ENCODE data around the gene SLC6A17.
A peak's percentile ranks its signal among the peaks of the same experiment; 100 is the strongest.

Gene SLC6A17

GRCh38 chr1:110205591-110206155 is 55.4 kb downstream of the SLC6A17 start:
- no peak for DNase-seq

- DNase-seq = no peak
These were observed 56.1 kb downstream of the SLC6A17 start for GRCh38 chr1:110206261-110206920.

- DNase-seq = peak; percentile 40 to 91
These were observed 57.5 kb downstream of the SLC6A17 start for GRCh38 chr1:110207831-110208230.

GRCh38 chr1:110208916-110209645 is 58.8 kb downstream of the SLC6A17 start:
- DNase-seq = peak in 1 of 2 experiments; percentile 45

- peak; percentile 71 to 96 for DNase-seq
These were observed 59.7 kb downstream of the SLC6A17 start, which contains the start of gene KCNC4 for GRCh38 chr1:110209715-110210603. KCNC4 (plus strand) TSS chr1:110210314; CDS start chr1:110211500, 1,186 bp downstream.

- peak; percentile 61 to 91 for DNase-seq
These were observed 60.6 kb downstream of the SLC6A17 start for GRCh38 chr1:110210604-110211495.

GRCh38 chr1:110211496-110212168 is 61.3 kb downstream of the SLC6A17 start:
- peak in 1 of 2 experiments; percentile 75 for DNase-seq

- peak in 1 of 2 experiments; percentile 70 for DNase-seq
These were observed 62.2 kb downstream of the SLC6A17 start for GRCh38 chr1:110212169-110213142.

- no peak for DNase-seq
These were observed 62.8 kb downstream of the SLC6A17 start for GRCh38 chr1:110213143-110213540.

GRCh38 chr1:110214454-110215404 is 64.4 kb downstream of the SLC6A17 start:
- peak; percentile 25 to 28 for DNase-seq

- DNase-seq = no peak
These were observed 65.6 kb downstream of the SLC6A17 start for GRCh38 chr1:110215621-110216515.

- DNase-seq = no peak
These were observed 66.7 kb downstream of the SLC6A17 start for GRCh38 chr1:110216844-110217444.

- no peak for DNase-seq
These were observed 67.8 kb downstream of the SLC6A17 start for GRCh38 chr1:110218137-110218536.

- no peak for DNase-seq
These were observed 68.4 kb downstream of the SLC6A17 start for GRCh38 chr1:110218739-110219138.

GRCh38 chr1:110220324-110220723 is 70.0 kb downstream of the SLC6A17 start:
- DNase-seq = no peak

- no peak for DNase-seq
These were observed 70.8 kb downstream of the SLC6A17 start for GRCh38 chr1:110221119-110221518.

- DNase-seq = no peak
These were observed 72.8 kb downstream of the SLC6A17 start for GRCh38 chr1:110223127-110223526.
